GM12878 (cell line): ENCODE measurements around the gene SEPTIN6. TPM values are rescaled to one million over a fixed set of nuclear protein-coding genes. Genes with fewer than 3 reads are reported as not detected.

Experiments
- CBX3 ChIP-seq: fragments of 200-600 bp; sonication (generic); IDR thresholded peaks from 2 replicates; pipeline ENCODE4 v1.6.1; 2016; ENCODE audit warnings: low read depth, borderline replicate concordance
- CBX5 ChIP-seq: sonication (generic); IDR thresholded peaks from 2 replicates; pipeline ENCODE4 v1.6.1; 2016; ENCODE audit warnings: low read depth, moderate library complexity, mild to moderate bottlenecking, inconsistent platforms
- CHD1 ChIP-seq: IDR thresholded peaks from 2 replicates; pipeline ENCODE4 v1.6.1; 2012; ENCODE audit warnings: low read depth, low read length, improper control_type of control experiment
- GATAD2B ChIP-seq: fragments of 450-650 bp; conservative IDR thresholded peaks from 2 replicates; pipeline ENCODE4 v1.6.1; 2017; ENCODE audit warnings: low read depth, mild to moderate bottlenecking, moderate library complexity
- HSF1 ChIP-seq: fragments of 150-350 bp; IDR thresholded peaks from 2 replicates; pipeline ENCODE4 v1.6.1; 2014; ENCODE audit warnings: mild to moderate bottlenecking, low read depth, low read length
- KLF5 ChIP-seq: fragments of 450-650 bp; IDR thresholded peaks from 2 replicates; pipeline ENCODE4 v1.6.1; 2014; ENCODE audit warnings: mild to moderate bottlenecking; ENCODE audit not compliant: partially characterized antibody
- NBN ChIP-seq: fragments of 450-650 bp; IDR thresholded peaks from 2 replicates; pipeline ENCODE4 v1.6.1; 2016
- NFYA ChIP-seq: IDR thresholded peaks from 2 replicates; pipeline ENCODE4 v1.6.1; 2011; ENCODE audit warnings: low read depth, mild to moderate bottlenecking, low read length, improper control_type of control experiment, borderline replicate concordance
- NR2C1 ChIP-seq: fragments of 450-650 bp; IDR thresholded peaks from 2 replicates; pipeline ENCODE4 v1.6.1; 2017; ENCODE audit warnings: antibody characterized with exemption, mild to moderate bottlenecking, moderate library complexity
- PRDM15 ChIP-seq: fragments of 450-650 bp; formaldehyde crosslinking; IDR thresholded peaks from 2 replicates; pipeline ENCODE4 v1.4.0; 2020; ENCODE audit warnings: mild to moderate bottlenecking, moderate library complexity
- RAD51 ChIP-seq: fragments of 450-650 bp; IDR thresholded peaks from 2 replicates; pipeline ENCODE4 v1.6.1; 2016; ENCODE audit warnings: moderate library complexity, mild to moderate bottlenecking, inconsistent platforms
- RELB ChIP-seq: fragments of 450-650 bp; IDR thresholded peaks from 2 replicates; pipeline ENCODE4 v1.6.1; 2017; ENCODE audit warnings: low read depth, mild to moderate bottlenecking, moderate library complexity
- SKIL ChIP-seq: fragments of 450-650 bp; IDR thresholded peaks from 2 replicates; pipeline ENCODE4 v1.6.1; 2017; ENCODE audit warnings: mild to moderate bottlenecking, low read depth, inconsistent platforms; ENCODE audit not compliant: poor library complexity, severe bottlenecking
- YBX1 ChIP-seq: fragments of 450-650 bp; IDR thresholded peaks from 2 replicates; pipeline ENCODE4 v1.6.1; 2016; ENCODE audit warnings: antibody characterized with exemption
- ZBTB11 ChIP-seq: fragments of 450-650 bp; formaldehyde crosslinking; IDR thresholded peaks from 2 replicates; pipeline ENCODE4 v1.5.0; 2022; ENCODE audit warnings: mild to moderate bottlenecking, missing genetic modification characterization
- ZNF622 ChIP-seq: fragments of 450-650 bp; IDR thresholded peaks from 2 replicates; pipeline ENCODE4 v1.6.1; 2017; ENCODE audit warnings: mild to moderate bottlenecking, inconsistent platforms
- ZSCAN29 ChIP-seq: fragments of 450-650 bp; IDR thresholded peaks from 2 replicates; pipeline ENCODE4 v1.6.1; 2017; ENCODE audit warnings: mild to moderate bottlenecking, moderate library complexity
- polyA plus RNA-seq, 11 experiments: library from polyadenylated mRNA; depleted of rRNA in 4 of 11; unstranded in 6 of 11; stranded (reverse) in 5 of 11; fragments of >200 nt; fragmentation: Nextera tagmentation in 4 of 11; fragmentation: Illumina TruSeq in 1 of 11; extraction: Ambion mirVana in 4 of 11; extraction: Trizol in 1 of 11; gene quantifications; 1 replicate in 1 of 11; 2 replicates in 10 of 11; pipeline versions ENCODE4 v1.2.1 to v1.2.3, GENCODE V29; 2011 to 2016; ENCODE audit warnings: inconsistent platforms in 2 of 11, missing spikeins in 2 of 11, low read depth in 1 of 11
- total RNA-seq, 4 experiments: library from RNA; depleted of rRNA in 3 of 4; stranded (reverse); fragments of >200 nt in 3 of 4; fragmentation: Illumina TruSeq in 1 of 4; extraction: Trizol in 1 of 4; gene quantifications; 2 replicates each; pipeline versions ENCODE4 v1.2.1 to v1.2.3, GENCODE V29; 2013 to 2021
- TF ChIP-seq, protein P1 (sequence below): IDR thresholded peaks from 2 replicates; pipeline ENCODE4 v1.6.1; 2012; ENCODE audit warnings: low read depth, low read length, improper control_type of control experiment

The SEPTIN6 gene
- total and polyA plus RNA-seq, 10 of the 15 experiments (the other 5 are each of a cell fraction or from before 2014, with no cell fraction given), result 37.2 to 353 (median 154) TPM

DNA sequence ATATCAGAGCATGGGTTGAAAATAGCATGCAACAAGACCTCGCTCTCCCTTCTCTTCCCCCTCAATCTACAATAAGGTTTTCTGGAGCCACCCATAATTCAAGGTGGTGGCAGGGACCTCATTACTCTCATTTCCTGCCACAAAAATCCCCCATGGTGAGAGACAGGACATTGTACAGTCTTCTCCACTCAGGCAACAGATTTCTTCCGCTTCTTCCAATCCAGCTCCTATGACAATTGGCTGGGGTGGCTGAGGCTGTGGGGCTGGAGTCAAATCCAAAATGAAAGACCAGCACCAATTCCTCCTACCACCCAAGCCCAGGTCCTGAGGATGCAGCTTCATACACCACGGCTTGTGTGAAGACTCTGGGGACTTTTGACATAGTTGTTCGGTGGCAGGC lies 46.5 kb downstream of the SEPTIN6 start (continued):
- TF ChIP-seq ZBTB11 (CRISPR knock-in tag) (no peak), SKIL (peak; percentile 27), KLF5 (no peak), CBX5 (no peak), NR2C1 (no peak), PRDM15 (CRISPR knock-in tag) (no peak), RAD51 (no peak), CHD1 (no peak), HSF1 (no peak), NBN (no peak), ZSCAN29 (no peak), YBX1 (no peak), NFYA (no peak), GATAD2B (no peak), RELB (peak; percentile 76), CBX3 (no peak), ZNF622 (no peak)
- TF ChIP-seq, protein P1, sequence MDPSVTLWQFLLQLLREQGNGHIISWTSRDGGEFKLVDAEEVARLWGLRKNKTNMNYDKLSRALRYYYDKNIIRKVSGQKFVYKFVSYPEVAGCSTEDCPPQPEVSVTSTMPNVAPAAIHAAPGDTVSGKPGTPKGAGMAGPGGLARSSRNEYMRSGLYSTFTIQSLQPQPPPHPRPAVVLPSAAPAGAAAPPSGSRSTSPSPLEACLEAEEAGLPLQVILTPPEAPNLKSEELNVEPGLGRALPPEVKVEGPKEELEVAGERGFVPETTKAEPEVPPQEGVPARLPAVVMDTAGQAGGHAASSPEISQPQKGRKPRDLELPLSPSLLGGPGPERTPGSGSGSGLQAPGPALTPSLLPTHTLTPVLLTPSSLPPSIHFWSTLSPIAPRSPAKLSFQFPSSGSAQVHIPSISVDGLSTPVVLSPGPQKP, result no peak
